MM.1S (cell line): ENCODE results near the gene PODNL1.

Experiments
- EZH2 ChIP-seq: fragments of 300-600 bp; sonication (generic); optimal IDR thresholded peaks from 2 replicates; pipeline ENCODE3; 2017; ENCODE audit warnings: low read depth, mild to moderate bottlenecking, antibody characterized with exemption, low read length, mixed read lengths
- EZH2phosphoT487 ChIP-seq: fragments of 300-600 bp; sonication (generic); IDR thresholded peaks from 2 replicates; pipeline ENCODE4 v1.6.1; 2018; ENCODE audit warnings: antibody characterized with exemption, low read length
- TF ChIP-seq, protein P1 (sequence below): fragments of 300-600 bp; sonication (generic); IDR thresholded peaks from 2 replicates; pipeline ENCODE4 v1.5.1; 2016; ENCODE audit warnings: antibody characterized with exemption, low read length, mixed read lengths

DNA sequence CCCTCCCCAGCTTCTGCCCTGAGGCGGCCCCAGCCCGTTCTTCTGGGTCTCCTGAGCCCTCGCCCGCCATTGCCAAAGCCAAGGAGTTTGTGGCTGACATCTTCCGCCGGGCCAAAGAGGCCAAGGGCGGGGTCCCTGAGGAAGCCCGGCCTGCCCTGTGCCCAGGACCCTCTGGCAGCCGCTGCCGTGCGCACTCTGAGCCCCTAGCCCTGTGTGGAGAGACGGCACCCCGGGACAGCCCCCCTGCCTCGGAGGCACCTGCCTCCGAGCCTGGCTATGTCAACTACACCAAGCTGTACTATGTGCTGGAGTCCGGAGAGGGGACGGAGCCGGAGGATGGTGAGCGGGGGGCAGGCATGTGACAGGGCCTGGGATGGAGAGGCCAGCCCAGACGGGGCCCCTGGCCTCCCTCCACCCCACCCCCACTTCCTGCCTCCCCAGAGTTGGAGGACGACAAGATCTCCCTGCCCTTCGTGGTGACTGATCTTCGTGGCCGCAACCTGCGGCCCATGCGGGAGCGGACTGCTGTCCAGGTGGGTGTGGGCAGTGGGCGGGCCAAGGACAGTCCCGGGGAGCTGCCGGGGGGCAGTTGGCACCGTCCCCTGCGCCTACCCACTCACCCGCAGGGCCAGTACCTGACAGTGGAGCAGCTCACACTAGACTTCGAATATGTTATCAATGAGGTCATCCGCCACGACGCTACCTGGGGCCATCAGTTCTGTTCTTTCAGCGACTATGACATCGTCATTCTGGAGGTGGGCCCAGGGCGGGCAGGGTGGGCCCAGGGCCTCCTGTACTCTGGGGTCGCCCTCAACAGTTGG, 21.1 kb upstream of the PODNL1 start:
- TF ChIP-seq, protein P1, sequence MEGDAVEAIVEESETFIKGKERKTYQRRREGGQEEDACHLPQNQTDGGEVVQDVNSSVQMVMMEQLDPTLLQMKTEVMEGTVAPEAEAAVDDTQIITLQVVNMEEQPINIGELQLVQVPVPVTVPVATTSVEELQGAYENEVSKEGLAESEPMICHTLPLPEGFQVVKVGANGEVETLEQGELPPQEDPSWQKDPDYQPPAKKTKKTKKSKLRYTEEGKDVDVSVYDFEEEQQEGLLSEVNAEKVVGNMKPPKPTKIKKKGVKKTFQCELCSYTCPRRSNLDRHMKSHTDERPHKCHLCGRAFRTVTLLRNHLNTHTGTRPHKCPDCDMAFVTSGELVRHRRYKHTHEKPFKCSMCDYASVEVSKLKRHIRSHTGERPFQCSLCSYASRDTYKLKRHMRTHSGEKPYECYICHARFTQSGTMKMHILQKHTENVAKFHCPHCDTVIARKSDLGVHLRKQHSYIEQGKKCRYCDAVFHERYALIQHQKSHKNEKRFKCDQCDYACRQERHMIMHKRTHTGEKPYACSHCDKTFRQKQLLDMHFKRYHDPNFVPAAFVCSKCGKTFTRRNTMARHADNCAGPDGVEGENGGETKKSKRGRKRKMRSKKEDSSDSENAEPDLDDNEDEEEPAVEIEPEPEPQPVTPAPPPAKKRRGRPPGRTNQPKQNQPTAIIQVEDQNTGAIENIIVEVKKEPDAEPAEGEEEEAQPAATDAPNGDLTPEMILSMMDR = no peak
- no peak for TF ChIP-seq EZH2
- TF ChIP-seq EZH2phosphoT487 = no peak
